Measurements from ENCODE around the gene CGB5. TPM values are rescaled to one million over a fixed set of nuclear protein-coding genes. Genes with fewer than 3 reads are reported as not detected.
A peak's percentile ranks its signal among the peaks of the same experiment; 100 is the strongest.

Gene CGB5
- total RNA-seq, 1 donor from 2014 or later, result not detected

GRCh38 chr19:49085868-49086232 lies 42.2 kb downstream of the CGB5 start:
- H3K36me3 Mint-ChIP-seq (ENCODE audit: insufficient read depth), result peaks cover 13% of the 10 kb centered on the region
- DNase-seq (ENCODE audit: low spot score, unreplicated experiment), result no peak
- peak overlapping the region; percentile 81 for H3K27ac Mint-ChIP-seq
- H3K4me1 Mint-ChIP-seq (ENCODE audit: low read depth), result peaks cover 14% of the 10 kb centered on the region
- H3K27me3 Mint-ChIP-seq, result peaks cover 3% of the 10 kb centered on the region
- H3K4me3 Mint-ChIP-seq (ENCODE audit: low read depth), result peak overlapping the region; percentile 95
- TF ChIP-seq CTCF (IDR thresholded peaks at IDR 0.05; ENCODE audit: unreplicated experiment), result no peak
- no peaks in the 10 kb centered on the region for H3K9me3 Mint-ChIP-seq (ENCODE audit: low read depth)

GRCh38 chr19:49086296-49086695 lies 42.6 kb downstream of the CGB5 start:
- no peaks in the 10 kb centered on the region for H3K9me3 Mint-ChIP-seq (ENCODE audit: low read depth)
- H3K27ac Mint-ChIP-seq, result peak overlapping the region; percentile 81
- H3K27me3 Mint-ChIP-seq, result peaks cover 2% of the 10 kb centered on the region
- peak overlapping the region; percentile 95 for H3K4me3 Mint-ChIP-seq (ENCODE audit: low read depth)
- peaks cover 14% of the 10 kb centered on the region for H3K4me1 Mint-ChIP-seq (ENCODE audit: low read depth)
- no peak for DNase-seq (ENCODE audit: low spot score, unreplicated experiment)
- peaks cover 14% of the 10 kb centered on the region for H3K36me3 Mint-ChIP-seq (ENCODE audit: insufficient read depth)
- TF ChIP-seq CTCF (IDR thresholded peaks at IDR 0.05; ENCODE audit: unreplicated experiment), result no peak

GRCh38 chr19:49091391-49092038 lies 47.9 kb downstream of the CGB5 start:
- H3K9me3 Mint-ChIP-seq (ENCODE audit: low read depth), result no peaks in the 10 kb centered on the region
- H3K36me3 Mint-ChIP-seq (ENCODE audit: insufficient read depth), result peaks cover 29% of the 10 kb centered on the region
- no peak for DNase-seq (ENCODE audit: low spot score, unreplicated experiment)
- no peak overlapping the region for H3K27ac Mint-ChIP-seq
- no peaks in the 10 kb centered on the region for H3K27me3 Mint-ChIP-seq
- TF ChIP-seq CTCF (IDR thresholded peaks at IDR 0.05; ENCODE audit: unreplicated experiment), result no peak
- H3K4me1 Mint-ChIP-seq (ENCODE audit: low read depth), result peaks cover 5% of the 10 kb centered on the region
- no peak overlapping the region for H3K4me3 Mint-ChIP-seq (ENCODE audit: low read depth)

- H3K4me1 Mint-ChIP-seq (ENCODE audit: low read depth), result no peaks in the 10 kb centered on the region
- peaks cover 24% of the 10 kb centered on the region for H3K36me3 Mint-ChIP-seq (ENCODE audit: insufficient read depth)
- no peak overlapping the region for H3K4me3 Mint-ChIP-seq (ENCODE audit: low read depth)
- H3K27me3 Mint-ChIP-seq, result no peaks in the 10 kb centered on the region
- TF ChIP-seq CTCF (IDR thresholded peaks at IDR 0.05; ENCODE audit: unreplicated experiment), result no peak
- no peak for DNase-seq (ENCODE audit: low spot score, unreplicated experiment)
- H3K9me3 Mint-ChIP-seq (ENCODE audit: low read depth), result no peaks in the 10 kb centered on the region
- no peak overlapping the region for H3K27ac Mint-ChIP-seq
These were observed 49.0 kb downstream of the CGB5 start for GRCh38 chr19:49092686-49093085.

Small RNA genes within 50 kb of the gene (microRNA-seq; reads per million reads assigned to microRNA genes)
- gene MIR6798 (ENCODE audit: borderline number of aligned reads, unreplicated experiment), result not detected

Other genes starting within 250 kb of the CGB5 start
- 61.0 and 70.0 TPM in 2 replicates for gene BCAT2, start 232.8 kb upstream of the CGB5 start, total RNA-seq
- gene HSD17B14, start 207.4 kb upstream of the CGB5 start, total RNA-seq, result 20.5 and 22.1 TPM in 2 replicates
- gene PLEKHA4, start 175.2 kb upstream of the CGB5 start, total RNA-seq, result 8.5 and 11.7 TPM in 2 replicates
- 44.5 and 48.9 TPM in 2 replicates for gene PPP1R15A, start 171.4 kb upstream of the CGB5 start, total RNA-seq
- gene TULP2, start 145.1 kb upstream of the CGB5 start, total RNA-seq, result 0.46 TPM in 1 of 2 replicates, not detected in the other
- 149 and 165 TPM in 2 replicates for gene NUCB1, start 143.5 kb upstream of the CGB5 start, total RNA-seq
- gene DHDH, start 110.1 kb upstream of the CGB5 start, total RNA-seq, result 1.1 and 1.8 TPM in 2 replicates
- 141 and 153 TPM in 2 replicates for gene BAX, start 89.0 kb upstream of the CGB5 start, total RNA-seq
- 2,544 and 2,716 TPM in 2 replicates for gene FTL, start 78.5 kb upstream of the CGB5 start, total RNA-seq
- gene GYS1, start 50.5 kb upstream of the CGB5 start, total RNA-seq, result 57.4 and 65.8 TPM in 2 replicates
- gene RUVBL2, start 50.0 kb upstream of the CGB5 start, total RNA-seq, result 81.5 and 83.0 TPM in 2 replicates
- not detected in 2 replicates for gene LHB, start 26.8 kb upstream of the CGB5 start, total RNA-seq
- gene CGB3, start 19.5 kb upstream of the CGB5 start, total RNA-seq, result not detected in 2 replicates
- not detected in 2 replicates for gene CGB2, start 12.0 kb upstream of the CGB5 start, total RNA-seq
- gene CGB1, start 7.0 kb upstream of the CGB5 start, total RNA-seq, result not detected in 2 replicates
- gene CGB8, start 5.3 kb downstream of the CGB5 start, total RNA-seq, result not detected in 2 replicates
- gene CGB7, start 13.9 kb downstream of the CGB5 start, total RNA-seq, result 0.38 and 0.80 TPM in 2 replicates
- gene NTF4, start 21.0 kb downstream of the CGB5 start, total RNA-seq, result 0.91 and 1.5 TPM in 2 replicates
- not detected in 2 replicates for gene KCNA7, start 28.9 kb downstream of the CGB5 start, total RNA-seq
- 355 and 363 TPM in 2 replicates for gene SNRNP70, start 41.6 kb downstream of the CGB5 start, total RNA-seq
- gene LIN7B, start 70.5 kb downstream of the CGB5 start, total RNA-seq, result 7.0 and 9.3 TPM in 2 replicates
- 1.3 and 1.5 TPM in 2 replicates for gene C19orf73, start 75.3 kb downstream of the CGB5 start, total RNA-seq
- 6.7 and 8.5 TPM in 2 replicates for gene PPFIA3, start 75.7 kb downstream of the CGB5 start, total RNA-seq
- gene HRC, start 111.5 kb downstream of the CGB5 start, total RNA-seq, result 1.6 and 2.1 TPM in 2 replicates
- 16.9 and 17.7 TPM in 2 replicates for gene TRPM4, start 113.9 kb downstream of the CGB5 start, total RNA-seq